ENCODE data around the gene ADAM22.

- no peak for TF ChIP-seq EZH2phosphoT487 (IDR thresholded peaks at IDR 0.05; ENCODE audit: insufficient read depth, low read depth)
- no peak for TF ChIP-seq EZH2 (IDR thresholded peaks at IDR 0.05; ENCODE audit: insufficient read depth, poor library complexity, severe bottlenecking)
These were observed 69.5 kb downstream of the ADAM22 start for GRCh38 chr7:88003581-88003980.

Measured in GM23248 (cell line).